H1 (cell line): ENCODE results near the gene MUC22. TPM values are rescaled to one million over a fixed set of nuclear protein-coding genes. Genes with fewer than 3 reads are reported as not detected.

ENCODE experiments used
- CTCF ChIA-PET: fragments of 300-600 bp; sonication (Branson Sonifier 250); formaldehyde crosslinking; loops from one replicate; lab custom pipeline; 2021; ENCODE audit not compliant: partially characterized antibody; lab: Charles Lee
- POLR2A ChIA-PET: fragments of 300-600 bp; sonication (Branson Sonifier 250); formaldehyde crosslinking; loops from one replicate; lab custom pipeline; 2021; ENCODE audit warnings: inconsistent platforms; ENCODE audit not compliant: partially characterized antibody; lab: Charles Lee
- DNase-seq, 2 experiments: peaks; one replicate each; pipeline versions ENCODE4 v3.0.0 to v3.0.0-alpha.2; 2010 to 2022; ENCODE audit warnings: low spot score in 2 of 2, low read depth in 1 of 2, mixed read lengths in 1 of 2
- FAIRE-seq: peaks from 2 replicates; lab custom pipeline; 2011; peaks lifted over from hg19 to GRCh38; lab: Jason Lieb, UNC
- H2AFZ ChIP-seq: 2 replicates; pipeline ENCODE4 v1.8.1; 2012; ENCODE audit warnings: low read length, inconsistent platforms
- H2AK5ac ChIP-seq: 2 replicates; pipeline ENCODE4 v1.6.1; 2013; ENCODE audit warnings: low read depth, low read length
- H2BK120ac ChIP-seq: replicated peaks from 2 replicates; pipeline ENCODE3; 2013; ENCODE audit warnings: low read depth, low read length, inconsistent platforms
- H2BK12ac ChIP-seq: 2 replicates; pipeline ENCODE4 v1.6.1; 2013; ENCODE audit warnings: low read depth, low read length
- H2BK15ac ChIP-seq: 2 replicates; pipeline ENCODE4 v1.6.1; 2013; ENCODE audit warnings: low read length
- H2BK20ac ChIP-seq: 2 replicates; pipeline ENCODE4 v1.6.1; 2013; ENCODE audit warnings: low read length
- H2BK5ac ChIP-seq: 2 replicates; pipeline ENCODE4 v1.6.1; 2013; ENCODE audit warnings: low read depth, low read length
- H3K14ac ChIP-seq: 2 replicates; pipeline ENCODE4 v1.6.1; 2013; ENCODE audit warnings: inconsistent platforms; ENCODE audit not compliant: insufficient read length
- H3K18ac ChIP-seq: 2 replicates; pipeline ENCODE4 v1.6.1; 2013; ENCODE audit warnings: low read length; ENCODE audit errors: extremely low read depth
- H3K23ac ChIP-seq: 2 replicates; pipeline ENCODE4 v1.6.1; 2013; ENCODE audit warnings: inconsistent platforms; ENCODE audit not compliant: insufficient read length
- H3K23me2 ChIP-seq: 2 replicates; pipeline ENCODE4 v1.6.1; 2013; ENCODE audit warnings: low read depth, low read length
- H3K27ac ChIP-seq: 2 replicates; pipeline ENCODE4 v1.6.1; 2011; ENCODE audit warnings: low read depth, low read length, inconsistent platforms
- H3K27me3 ChIP-seq, 4 experiments: replicated peaks in 1 of 4; 1 replicate in 1 of 4; 2 replicates in 3 of 4; pipeline versions ENCODE4 v1.6.1 to v1.8.1; 2011 to 2013; ENCODE audit warnings: low read length in 3 of 4, mild to moderate bottlenecking in 3 of 4, inconsistent platforms in 2 of 4, mixed read lengths in 2 of 4, moderate library complexity in 1 of 4; ENCODE audit not compliant: control insufficient read depth in 3 of 4, insufficient read depth in 3 of 4; ENCODE audit errors: extremely low read depth in 1 of 4
- H3K36me3 ChIP-seq, 4 experiments: 2 replicates each; pipeline versions ENCODE4 v1.6.1 to v1.8.1; 2011 to 2013; ENCODE audit warnings: mild to moderate bottlenecking in 4 of 4, low read length in 3 of 4, moderate library complexity in 2 of 4, control low read depth in 1 of 4, inconsistent platforms in 1 of 4; ENCODE audit not compliant: insufficient read depth in 4 of 4, control insufficient read depth in 2 of 4
- H3K4ac ChIP-seq: replicated peaks from 2 replicates; pipeline ENCODE3; 2013; ENCODE audit warnings: low read length, low read depth, mixed read lengths, inconsistent platforms; ENCODE audit not compliant: insufficient read length
- H3K4me1 ChIP-seq, 4 experiments: replicated peaks in 1 of 4; 1 replicate in 1 of 4; 2 replicates in 3 of 4; pipeline versions ENCODE4 v1.6.1 to v1.8.1; 2011 to 2013; ENCODE audit warnings: low read length in 3 of 4, inconsistent platforms in 2 of 4, mixed read lengths in 1 of 4; ENCODE audit not compliant: insufficient read depth in 4 of 4, control insufficient read depth in 3 of 4
- H3K4me2 ChIP-seq, 2 experiments: 2 replicates each; pipeline versions ENCODE4 v1.6.1 to v1.8.1; 2011 to 2013; ENCODE audit warnings: low read depth in 2 of 2, low read length in 2 of 2, control low read depth in 1 of 2, inconsistent platforms in 1 of 2, mild to moderate bottlenecking in 1 of 2; ENCODE audit not compliant: insufficient read depth in 1 of 2
- H3K4me3 ChIP-seq, 4 experiments: fragments of 200-600, 300-600 bp in 1 of 4; sonication (generic), shearing (Covaris generic), sonication (Bioruptor Twin) in 1 of 4; 2 replicates each; pipeline versions ENCODE4 v1.5.1 to v1.8.1; 2011 to 2016; ENCODE audit warnings: low read length in 4 of 4, low read depth in 3 of 4, control low read depth in 2 of 4, inconsistent platforms in 2 of 4, mild to moderate bottlenecking in 2 of 4, mixed read lengths in 1 of 4, moderate library complexity in 1 of 4; ENCODE audit not compliant: insufficient read depth in 2 of 4; ENCODE audit errors: extremely low read depth in 1 of 4
- H3K56ac ChIP-seq: replicated peaks from 2 replicates; pipeline ENCODE3; 2013; ENCODE audit warnings: low read depth, mild to moderate bottlenecking, mixed read lengths, low read length, inconsistent platforms; ENCODE audit not compliant: insufficient read length
- H3K79me1 ChIP-seq: 2 replicates; pipeline ENCODE4 v1.6.1; 2013; ENCODE audit warnings: low read depth, low read length, control low read depth
- H3K79me2 ChIP-seq, 2 experiments: 2 replicates each; pipeline versions ENCODE4 v1.6.1 to v1.8.1; 2012 to 2013; ENCODE audit warnings: low read length in 2 of 2, mild to moderate bottlenecking in 2 of 2, inconsistent platforms in 1 of 2; ENCODE audit not compliant: insufficient read depth in 2 of 2, control insufficient read depth in 1 of 2
- H3K9ac ChIP-seq, 4 experiments: replicated peaks in 1 of 4; 1 replicate in 1 of 4; 2 replicates in 3 of 4; pipeline versions ENCODE4 v1.6.1 to v1.8.1; 2011 to 2013; ENCODE audit warnings: low read depth in 3 of 4, low read length in 3 of 4, control low read depth in 2 of 4, mild to moderate bottlenecking in 2 of 4, moderate library complexity in 2 of 4, inconsistent platforms in 1 of 4; ENCODE audit errors: extremely low read depth in 1 of 4
- H3K9me3 ChIP-seq, 2 experiments: 2 replicates each; pipeline versions ENCODE4 v1.6.1 to v1.8.1; 2012 to 2013; ENCODE audit warnings: mild to moderate bottlenecking in 2 of 2, moderate library complexity in 2 of 2, control low read depth in 1 of 2, inconsistent platforms in 1 of 2, low read depth in 1 of 2, low read length in 1 of 2, mixed read lengths in 1 of 2; ENCODE audit not compliant: insufficient read depth in 2 of 2
- H4K20me1 ChIP-seq, 2 experiments: replicated peaks in 1 of 2; 2 replicates each; pipeline versions ENCODE3 to v1.8.1; 2011 to 2013; ENCODE audit warnings: inconsistent platforms in 2 of 2, low read length in 2 of 2, mild to moderate bottlenecking in 1 of 2; ENCODE audit not compliant: insufficient read depth in 2 of 2, control insufficient read depth in 1 of 2
- H4K5ac ChIP-seq: 2 replicates; pipeline ENCODE4 v1.6.1; 2013; ENCODE audit warnings: low read length, low read depth, mixed read lengths, inconsistent platforms; ENCODE audit not compliant: insufficient read length
- H4K8ac ChIP-seq: 2 replicates; pipeline ENCODE4 v1.8.0; 2013; ENCODE audit warnings: mild to moderate bottlenecking, moderate library complexity, low read length, inconsistent platforms; ENCODE audit not compliant: insufficient read depth; ENCODE audit errors: extremely low read depth
- H4K91ac ChIP-seq: replicated peaks from 2 replicates; pipeline ENCODE3; 2013; ENCODE audit warnings: low read length, mixed read lengths, inconsistent platforms; ENCODE audit not compliant: insufficient read length
- HDAC2 ChIP-seq, 2 experiments: fragments of 300-600 bp in 1 of 2; sonication (generic) in 1 of 2; IDR thresholded peaks; 2 replicates each; pipeline ENCODE4 v1.6.1; 2011 to 2012; ENCODE audit warnings: low read depth in 2 of 2, low read length in 2 of 2, mild to moderate bottlenecking in 2 of 2, moderate library complexity in 2 of 2, borderline replicate concordance in 1 of 2, inconsistent platforms in 1 of 2
- HDAC6 ChIP-seq: IDR thresholded peaks from one replicate; pipeline ENCODE4 v1.7.1; 2012; ENCODE audit warnings: low read depth, mild to moderate bottlenecking, inconsistent platforms, low read length, moderate library complexity
- KDM1A ChIP-seq: fragments of 200-600, 300-600 bp; sonication (generic); IDR thresholded peaks from 2 replicates; pipeline ENCODE4 v1.7.1; 2016; ENCODE audit warnings: mild to moderate bottlenecking, low read length, borderline replicate concordance
- NANOG ChIP-seq: IDR thresholded peaks from 2 replicates; pipeline ENCODE4 v1.6.1; 2011; ENCODE audit warnings: low read length, low read depth, mild to moderate bottlenecking, inconsistent platforms; ENCODE audit not compliant: insufficient read depth, poor library complexity, severe bottlenecking
- NRF1 ChIP-seq: IDR thresholded peaks from 2 replicates; pipeline ENCODE4 v1.6.1; 2011; ENCODE audit warnings: mild to moderate bottlenecking, low read depth, low read length, improper control_type of control experiment
- TBP ChIP-seq: IDR thresholded peaks from 2 replicates; pipeline ENCODE4 v1.6.1; 2011; ENCODE audit warnings: low read depth, low read length, improper control_type of control experiment
- WGBS, 2 experiments: shearing (Covaris generic) in 1 of 2; methylation state at CpG; one replicate each; pipeline versions ENCODE4 v1.1.6 to v1.1.7; 2013 to 2015; ENCODE audit warnings: low lambda C conversion rate in 2 of 2, mixed read lengths in 2 of 2, inconsistent platforms in 1 of 2, low coverage in 1 of 2, missing lambda C conversion rate in 1 of 2; ENCODE audit not compliant: insufficient replicate concordance in 2 of 2, insufficient coverage in 1 of 2, insufficient read length in 1 of 2; ENCODE audit errors: extremely low coverage in 1 of 2, missing lambda C conversion rate in 1 of 2; 5-methylcytosine and 5-hydroxymethylcytosine counted together
- polyA plus RNA-seq, 7 experiments: library from polyadenylated mRNA; depleted of rRNA in 3 of 7; stranded (reverse) in 5 of 7; unstranded in 2 of 7; fragments of >200 nt in 5 of 7; fragments of 200-250 nt in 2 of 7; gene quantifications; 1 replicate in 5 of 7; 2 replicates in 1 of 7; 4 replicates in 1 of 7; pipeline versions ENCODE4 v1.2.1 to v1.2.3, GENCODE V29; 2011 to 2013; ENCODE audit warnings: missing spikeins in 2 of 7, mixed read lengths in 2 of 7
- total RNA-seq: library from RNA; stranded (reverse); fragmentation: NEBNext Ultra II Directional; extraction: Animal tissue kit (Norgen Biotek cat#: 25700); gene quantifications from 2 replicates; pipeline ENCODE4 v1.2.1, GENCODE V29; 2021

The MUC22 gene
- total and polyA plus RNA-seq, 2 of the 8 experiments (the other 6 are each of a cell fraction or from before 2014, with no cell fraction given) = 0.02 TPM; not detected in 1

GRCh38 chr6:30965140-30965601 is 45.1 kb upstream of the MUC22 start:
- no peak overlapping the region for H2AK5ac ChIP-seq
- H2BK20ac ChIP-seq = no peak overlapping the region
- H4K20me1 ChIP-seq = no peaks in the 10 kb centered on the region
- POLR2A ChIA-PET = no interaction called here
- no peak overlapping the region for H3K4me2 ChIP-seq
- H4K5ac ChIP-seq = no peak overlapping the region
- no peak overlapping the region for H2BK120ac ChIP-seq
- H3K4ac ChIP-seq = no peak overlapping the region
- no peak overlapping the region for H3K9ac ChIP-seq
- H3K23ac ChIP-seq = no peak overlapping the region
- no peaks in the 10 kb centered on the region for H3K4me1 ChIP-seq
- no peak overlapping the region for H2BK12ac ChIP-seq
- no peak overlapping the region for H2AFZ ChIP-seq
- H3K36me3 ChIP-seq = no peaks in the 10 kb centered on the region
- no peaks in the 10 kb centered on the region for H3K79me1 ChIP-seq
- no peak overlapping the region for H3K4me3 ChIP-seq
- DNase-seq (no peak), FAIRE-seq (no peak)
- H3K27me3 ChIP-seq = no peaks in the 10 kb centered on the region
- WGBS, 2 experiments = 77% methylated on average over 5 of the region's 5 CpGs; no CpG with 5 or more reads in 1 of the 2 experiments
- no peak overlapping the region for H3K18ac ChIP-seq
- H4K91ac ChIP-seq = no peak overlapping the region
- no peaks in the 10 kb centered on the region for H3K9me3 ChIP-seq
- H3K27ac ChIP-seq = no peak overlapping the region
- H2BK15ac ChIP-seq = no peak overlapping the region
- H3K23me2 ChIP-seq = no peaks in the 10 kb centered on the region; the same call in 1 of the 2 replicates
- H3K14ac ChIP-seq = no peak overlapping the region
- CTCF ChIA-PET = interaction anchor here (1.0 to 1.9 kb wide), 3 partner anchors 14 to 143 kb away, joined by 4 read pairs; no protein-coding TSS in a partner anchor
- H3K79me2 ChIP-seq = no peaks in the 10 kb centered on the region
- H4K8ac ChIP-seq = no peak overlapping the region
- no peak overlapping the region for H3K56ac ChIP-seq
- no peak overlapping the region for H2BK5ac ChIP-seq
- TF ChIP-seq HDAC2 (IDR thresholded peaks at IDR 0.05; ENCODE audit: borderline replicate concordance in 1 of 2, low read depth in 2 of 2, low read length in 2 of 2) (no peak), TBP (no peak), NANOG (no peak), KDM1A (no peak), NRF1 (no peak), HDAC6 (no peak)
